Hepatocyte (in vitro differentiated cells): ENCODE results near the gene UBXN4.

ENCODE experiments used
- CTCF ChIP-seq: fragments of 200-600 bp; sonication (generic); IDR thresholded peaks from 2 replicates; pipeline ENCODE4 v1.5.1; 2016; ENCODE audit warnings: antibody characterized with exemption, mild to moderate bottlenecking; ENCODE audit not compliant: poor library complexity
- EZH2 ChIP-seq: fragments of 200-600 bp; sonication (generic); IDR thresholded peaks from 2 replicates; pipeline ENCODE4 v1.6.1; 2016; ENCODE audit warnings: antibody characterized with exemption, mild to moderate bottlenecking, borderline replicate concordance

- TF ChIP-seq CTCF (no peak), EZH2 (no peak)
Observed at GRCh38 chr2:135826544-135826943, 84.9 kb downstream of the UBXN4 start.
